ACC112 (cell line): Measurements from ENCODE around the gene ATP4B.

Experiments
- H2AFZ ChIP-seq: fragments of 200-600 bp; sonication (generic); one replicate; pipeline ENCODE4 v1.6.0; 2017; ENCODE audit warnings: antibody characterized with exemption, low read length; ENCODE audit not compliant: unreplicated experiment
- H3K27ac ChIP-seq: fragments of 200-600 bp; sonication (generic); 2 replicates; pipeline ENCODE4 v1.5.1; 2014; ENCODE audit warnings: low read depth, mild to moderate bottlenecking, antibody characterized with exemption, low read length, moderate library complexity
- H3K27me3 ChIP-seq: fragments of 200-600 bp; sonication (generic); 2 replicates; pipeline ENCODE4 v1.6.1; 2014; ENCODE audit warnings: mild to moderate bottlenecking, antibody characterized with exemption, low read length, moderate library complexity, mixed read lengths; ENCODE audit not compliant: insufficient read depth
- H3K36me3 ChIP-seq: fragments of 200-600 bp; sonication (generic); 2 replicates; pipeline ENCODE4 v1.6.1; 2016; ENCODE audit warnings: mild to moderate bottlenecking, antibody characterized with exemption, low read length, moderate library complexity, mixed read lengths; ENCODE audit not compliant: insufficient read depth
- H3K4me1 ChIP-seq: fragments of 200-600 bp; sonication (generic); one replicate; pipeline ENCODE4 v1.6.1; 2016; ENCODE audit warnings: low read length, mixed read lengths; ENCODE audit not compliant: insufficient read depth, unreplicated experiment, control insufficient read depth
- H3K4me3 ChIP-seq: fragments of 200-600 bp; sonication (generic); 2 replicates; pipeline ENCODE4 v1.5.1; 2014; ENCODE audit warnings: mild to moderate bottlenecking, low read depth, low read length
- H3K79me2 ChIP-seq: fragments of 200-600 bp; sonication (generic); one replicate; pipeline ENCODE4 v1.6.0; 2016; ENCODE audit warnings: low read length; ENCODE audit not compliant: control insufficient read depth, unreplicated experiment, insufficient read depth

Gene ATP4B

DNA sequence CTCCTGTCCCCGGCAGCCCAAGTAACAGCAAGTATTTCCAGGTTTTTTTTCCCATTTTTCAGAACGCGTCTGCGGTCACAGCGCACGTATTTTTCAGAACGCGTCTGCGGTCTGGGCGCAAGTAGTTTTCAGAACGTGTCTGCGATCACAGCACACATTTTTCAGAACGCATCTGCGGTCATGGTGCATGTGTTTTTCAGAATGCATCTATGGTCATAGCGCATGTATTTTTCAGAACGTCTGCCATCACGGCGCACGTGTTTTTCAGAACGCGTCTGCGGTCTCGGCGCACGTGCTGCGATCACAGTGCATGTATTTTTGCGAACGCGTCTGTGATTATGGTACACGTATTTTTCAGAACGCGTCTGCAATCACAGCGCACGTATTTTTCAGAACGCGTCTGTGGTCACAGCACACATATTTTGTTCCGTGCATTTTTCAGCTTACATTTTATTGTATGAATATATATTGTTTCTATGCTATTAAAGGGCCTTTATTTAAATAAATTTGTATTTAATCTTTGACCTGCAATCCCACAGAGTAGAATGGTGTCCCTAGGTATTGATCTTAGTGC is 19.7 kb downstream of the ATP4B start:
- Histone ChIP-seq H3K36me3 (peaks cover 82% of the 10 kb centered on the region), H3K27ac (no peak overlapping the region)

DNA sequence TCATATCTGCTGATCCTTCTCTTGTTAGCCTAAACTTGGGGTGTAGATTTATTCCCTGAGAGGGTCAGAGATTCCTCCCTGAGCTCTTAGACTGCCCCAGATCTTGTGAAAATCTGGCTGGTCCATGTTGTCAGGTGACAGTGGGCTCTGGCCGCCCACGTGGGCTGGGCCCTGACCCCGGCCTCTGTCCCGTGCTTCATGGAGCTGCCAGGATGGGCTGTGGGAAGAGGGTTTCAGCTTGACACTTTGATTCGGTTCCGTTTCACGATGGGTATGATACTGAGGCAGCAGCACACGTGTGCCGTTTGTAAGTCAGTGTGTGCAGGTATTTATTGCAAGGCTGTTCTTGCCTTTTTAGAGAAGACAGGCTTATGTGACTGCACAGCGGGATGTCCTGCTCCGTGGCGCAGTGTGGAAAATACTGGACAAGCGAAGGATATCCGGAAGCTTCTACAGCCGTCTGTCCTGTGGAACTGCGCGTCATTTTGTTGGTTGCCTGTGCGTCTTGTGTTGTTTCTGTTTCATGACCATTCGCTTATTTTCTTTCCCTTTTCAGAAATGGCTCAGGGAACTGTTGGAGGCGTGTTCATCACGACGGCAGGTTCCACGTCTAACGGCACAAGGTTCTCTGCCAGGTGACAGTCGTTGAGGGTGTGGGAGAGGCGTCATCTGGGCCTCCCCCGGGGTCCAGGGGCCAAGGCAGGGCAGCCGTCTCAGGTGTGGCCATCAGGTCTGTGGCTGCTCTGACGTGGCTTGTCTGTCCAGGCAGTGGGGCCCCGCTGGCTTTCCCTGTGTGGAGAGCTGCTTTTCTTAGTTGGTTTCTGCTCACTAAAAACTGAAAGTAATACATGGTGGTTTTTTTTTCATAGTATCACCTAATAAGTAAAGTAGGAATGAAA is 20.5 kb downstream of the ATP4B start:
- Histone ChIP-seq H2AFZ (no peak overlapping the region), H3K36me3 (peaks cover 87% of the 10 kb centered on the region), H3K4me3 (no peak overlapping the region), H3K4me1 (no peaks in the 10 kb centered on the region), H3K27me3 (no peaks in the 10 kb centered on the region), H3K79me2 (peaks cover 2% of the 10 kb centered on the region), H3K27ac (no peak overlapping the region)

More for the DNA sequence above, 19.7 kb downstream of the ATP4B start:
- no peak overlapping the region for H2AFZ ChIP-seq
- H3K4me1 ChIP-seq, result no peaks in the 10 kb centered on the region
- H3K79me2 ChIP-seq, result no peaks in the 10 kb centered on the region
- H3K27me3 ChIP-seq, result no peaks in the 10 kb centered on the region
- H3K4me3 ChIP-seq, result no peak overlapping the region

DNA sequence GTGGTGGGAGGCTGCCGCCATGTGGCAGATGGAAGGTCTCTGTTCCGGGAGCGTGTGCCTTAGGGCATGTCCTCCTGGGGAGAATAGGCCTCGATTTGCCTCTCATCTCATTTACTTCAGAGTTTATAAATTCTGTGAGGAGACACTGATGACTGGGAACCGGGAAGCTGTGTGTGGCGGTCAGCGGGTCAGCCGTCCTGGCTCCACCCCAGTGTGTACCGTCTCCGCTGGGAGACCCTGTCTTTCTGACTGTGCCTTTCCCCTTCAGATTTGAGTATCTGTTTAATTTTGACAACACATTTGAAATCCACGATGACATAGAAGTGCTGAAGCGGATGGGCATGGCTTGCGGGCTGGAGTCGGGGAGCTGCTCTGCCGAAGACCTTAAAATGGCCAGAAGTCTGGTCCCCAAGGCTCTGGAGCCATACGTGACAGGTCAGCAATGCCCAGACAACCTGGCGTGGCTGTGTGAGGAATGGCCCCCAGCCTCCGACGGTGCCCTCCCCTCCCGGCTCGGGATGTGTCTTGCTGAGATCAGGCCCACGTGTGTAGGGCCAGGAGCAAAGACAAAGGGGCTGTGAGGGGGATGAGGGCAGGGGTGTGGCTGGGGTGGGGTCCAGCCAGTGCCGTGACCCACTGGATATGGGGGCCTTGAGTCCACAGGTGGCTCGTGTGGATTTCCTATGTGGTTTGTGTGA is 21.6 kb downstream of the ATP4B start:
- Histone ChIP-seq H3K4me3 (no peak overlapping the region), H3K27ac (no peak overlapping the region), H3K36me3 (peaks cover 76% of the 10 kb centered on the region), H3K27me3 (no peaks in the 10 kb centered on the region), H3K4me1 (no peaks in the 10 kb centered on the region), H3K79me2 (peaks cover 2% of the 10 kb centered on the region), H2AFZ (no peak overlapping the region)

DNA sequence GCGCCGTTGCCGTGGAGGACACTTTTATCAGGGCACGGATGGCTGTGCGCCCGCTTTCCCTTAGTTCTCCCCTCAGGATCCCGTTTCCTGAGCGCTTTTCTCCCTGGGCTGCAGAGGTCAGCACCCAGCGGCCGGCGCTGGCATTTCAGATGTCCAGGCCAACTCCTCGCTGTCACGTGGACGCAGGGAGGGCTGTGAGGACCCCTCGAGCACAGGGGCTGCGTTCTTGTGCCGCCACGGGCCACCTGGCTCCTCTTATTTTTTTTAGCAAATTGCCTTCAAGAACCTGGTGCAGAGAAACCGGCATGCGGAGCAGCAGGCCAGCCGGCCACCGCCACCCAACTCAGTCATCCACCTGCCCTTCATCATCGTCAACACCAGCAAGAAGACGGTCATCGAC is 22.3 kb downstream of the ATP4B start:
- Histone ChIP-seq H3K36me3 (peaks cover 80% of the 10 kb centered on the region), H3K79me2 (peaks cover 7% of the 10 kb centered on the region), H3K27me3 (no peaks in the 10 kb centered on the region), H3K4me1 (no peaks in the 10 kb centered on the region), H3K4me3 (no peak overlapping the region), H3K27ac (no peak overlapping the region), H2AFZ (no peak overlapping the region)

DNA sequence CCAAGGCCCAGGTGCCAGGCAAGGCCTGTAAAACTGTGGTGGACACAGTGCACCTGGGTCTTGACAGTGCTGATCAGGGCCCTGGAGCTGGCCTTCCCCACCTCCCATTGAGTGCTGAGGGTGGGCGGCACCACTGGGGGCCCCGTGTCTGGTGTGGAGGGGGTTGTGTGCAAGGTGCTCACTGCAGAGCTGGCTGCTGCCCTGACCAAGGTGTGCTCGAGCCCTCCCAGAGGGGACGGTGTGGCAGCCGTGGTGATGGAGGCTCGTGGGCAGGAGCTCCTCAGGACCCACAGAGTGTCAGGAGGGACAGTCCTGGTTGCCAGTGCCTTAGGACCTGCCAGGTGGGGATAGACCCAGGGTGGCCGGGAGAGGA is 23.0 kb downstream of the ATP4B start:
- no peak overlapping the region for H3K27ac ChIP-seq
- H3K79me2 ChIP-seq, result peaks cover 11% of the 10 kb centered on the region
- H3K27me3 ChIP-seq, result no peaks in the 10 kb centered on the region
- H3K36me3 ChIP-seq, result peaks cover 74% of the 10 kb centered on the region
- H2AFZ ChIP-seq, result no peak overlapping the region
- no peaks in the 10 kb centered on the region for H3K4me1 ChIP-seq
- no peak overlapping the region for H3K4me3 ChIP-seq

DNA sequence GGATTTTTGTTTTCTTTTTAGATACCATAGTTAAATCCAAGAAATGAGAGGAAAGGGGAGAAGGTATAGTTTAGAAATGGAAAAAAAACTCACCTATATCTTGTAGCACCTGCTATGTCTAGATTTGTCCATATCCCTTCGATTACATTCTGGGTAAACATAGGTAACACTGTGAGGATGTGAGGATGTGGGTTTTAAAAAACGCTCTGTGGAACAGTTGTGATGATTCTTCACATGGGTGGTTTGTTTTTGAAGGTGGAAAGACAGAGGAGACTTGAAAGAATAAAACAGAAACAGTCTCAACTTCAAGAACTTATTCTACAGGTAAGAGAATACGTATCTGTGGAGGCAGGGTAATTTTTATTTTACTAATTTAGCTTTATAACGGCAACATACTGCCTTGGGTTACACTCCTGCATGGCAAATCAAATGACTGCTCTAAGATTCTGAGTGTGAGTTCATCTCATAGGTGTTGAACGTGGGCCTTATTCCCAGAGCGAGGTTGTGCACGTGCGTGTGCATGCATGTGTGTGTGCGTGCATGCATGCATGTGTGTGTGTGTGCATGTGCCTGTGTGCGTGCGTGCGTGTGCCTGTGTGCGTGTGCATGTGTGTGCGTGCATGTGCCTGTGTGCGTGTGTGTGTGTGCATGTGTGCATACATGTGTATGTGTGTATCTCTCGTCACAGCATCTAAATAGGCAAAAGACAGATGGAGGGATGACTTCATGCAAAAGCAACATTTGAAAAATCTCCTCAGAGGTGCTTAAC is 23.5 kb downstream of the ATP4B start:
- peaks cover 11% of the 10 kb centered on the region for H3K79me2 ChIP-seq
- H3K36me3 ChIP-seq, result peaks cover 73% of the 10 kb centered on the region
- no peak overlapping the region for H3K27ac ChIP-seq
- no peak overlapping the region for H3K4me3 ChIP-seq
- no peak overlapping the region for H2AFZ ChIP-seq
- no peaks in the 10 kb centered on the region for H3K4me1 ChIP-seq
- H3K27me3 ChIP-seq, result no peaks in the 10 kb centered on the region

DNA sequence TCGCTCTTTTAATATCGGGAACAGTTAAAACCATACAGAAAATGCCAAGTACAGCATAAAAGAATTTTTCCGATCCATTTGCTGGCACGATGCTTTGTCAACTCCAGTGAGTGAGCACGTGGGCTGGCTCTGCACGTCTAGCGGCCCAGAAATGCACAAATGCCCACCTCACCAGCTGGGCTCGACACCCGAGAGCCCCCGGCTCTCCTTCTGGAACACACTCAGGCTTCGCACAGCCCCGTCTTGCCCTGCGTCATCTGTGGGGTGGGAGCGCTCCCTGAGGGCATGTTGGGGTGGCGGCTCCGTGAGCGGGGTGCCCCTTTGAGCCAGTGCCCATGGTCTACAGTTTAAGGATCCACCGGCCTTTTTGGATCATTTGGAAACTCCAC is 24.5 kb downstream of the ATP4B start:
- peaks cover 71% of the 10 kb centered on the region for H3K36me3 ChIP-seq
- H3K79me2 ChIP-seq, result peaks cover 20% of the 10 kb centered on the region
- H3K27ac ChIP-seq, result no peak overlapping the region

DNA sequence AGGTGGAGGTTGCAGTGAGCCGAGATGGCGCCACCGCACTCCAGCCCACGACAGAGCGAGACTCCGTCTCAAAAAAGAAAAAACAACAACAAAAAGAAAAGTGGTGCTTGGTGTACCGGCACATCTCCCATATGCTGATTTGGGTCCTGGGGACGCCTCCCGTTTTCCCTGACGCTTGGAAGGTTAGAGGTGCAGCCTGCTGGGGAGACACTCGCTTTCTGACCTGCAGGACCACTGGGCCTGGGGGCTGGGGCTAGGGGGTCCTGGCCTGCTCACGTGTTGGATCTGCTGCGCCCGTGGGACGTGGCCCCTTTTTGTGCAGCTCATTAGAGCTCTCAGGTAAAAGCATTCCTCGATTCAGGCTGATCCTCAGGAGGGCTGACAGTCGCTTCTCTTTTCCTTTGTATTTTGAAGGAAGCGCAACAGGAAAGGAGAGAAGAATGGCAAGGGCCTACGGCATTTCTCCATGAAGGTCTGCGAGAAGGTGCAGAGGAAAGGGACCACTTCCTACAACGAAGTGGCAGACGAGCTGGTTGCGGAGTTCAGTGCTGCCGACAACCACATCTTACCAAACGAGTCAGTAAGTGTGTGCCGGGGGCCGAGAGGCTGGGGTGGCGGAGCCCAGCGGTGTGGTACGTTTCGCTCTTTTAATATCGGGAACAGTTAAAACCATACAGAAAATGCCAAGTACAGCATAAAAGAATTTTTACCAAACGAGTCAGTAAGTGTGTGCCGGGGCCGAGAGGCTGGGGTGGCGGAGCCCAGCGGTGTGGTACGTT is 25.1 kb downstream of the ATP4B start:
- Histone ChIP-seq H3K4me1 (no peaks in the 10 kb centered on the region), H3K27ac (no peak overlapping the region), H3K4me3 (no peak overlapping the region), H3K27me3 (no peaks in the 10 kb centered on the region), H2AFZ (no peak overlapping the region), H3K79me2 (peaks cover 25% of the 10 kb centered on the region), H3K36me3 (peaks cover 65% of the 10 kb centered on the region; the same call in 1 of the 2 replicates)

More for the DNA sequence above, 24.5 kb downstream of the ATP4B start:
- Histone ChIP-seq H3K27me3 (no peaks in the 10 kb centered on the region), H3K4me1 (no peaks in the 10 kb centered on the region), H2AFZ (no peak overlapping the region), H3K4me3 (no peak overlapping the region)

DNA sequence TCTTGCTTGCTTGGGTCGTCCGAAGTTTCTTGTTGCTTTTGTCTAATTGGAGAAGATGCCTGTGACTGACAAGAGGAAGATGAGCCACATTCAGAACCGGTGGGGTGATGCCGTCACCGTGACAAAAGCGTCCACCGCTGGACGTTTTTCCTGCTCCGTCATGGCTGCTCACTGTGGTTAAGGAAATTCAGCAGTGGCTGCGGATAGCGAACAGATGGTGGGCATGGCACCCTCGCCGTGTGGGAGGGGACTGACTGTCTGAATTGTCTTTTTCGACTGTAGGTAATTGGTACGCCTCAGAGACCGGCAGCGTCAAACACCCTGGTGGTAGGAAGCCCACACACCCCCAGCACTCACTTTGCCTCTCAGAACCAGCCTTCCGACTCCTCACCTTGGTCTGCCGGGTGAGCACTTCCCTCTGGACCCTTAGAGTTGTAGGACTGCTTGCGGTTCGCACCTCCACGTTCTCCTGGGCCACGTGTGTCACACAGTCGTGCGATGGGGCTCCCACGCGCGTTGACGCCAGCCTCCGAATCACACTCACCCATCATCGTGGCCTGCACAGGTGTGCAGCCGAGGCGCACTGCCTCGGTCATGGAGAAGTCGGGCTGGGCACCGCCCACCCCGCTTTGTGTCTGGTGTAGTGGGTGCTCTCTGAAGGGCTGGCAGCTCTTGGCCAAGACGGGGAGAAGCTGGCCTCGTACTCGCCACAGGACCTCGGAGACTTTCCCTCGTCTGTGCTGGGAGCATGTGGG is 26.5 kb downstream of the ATP4B start:
- no peak overlapping the region for H3K27ac ChIP-seq
- no peaks in the 10 kb centered on the region for H3K4me1 ChIP-seq
- H3K79me2 ChIP-seq, result peaks cover 39% of the 10 kb centered on the region
- H3K27me3 ChIP-seq, result no peaks in the 10 kb centered on the region
- no peak overlapping the region for H2AFZ ChIP-seq
- peaks cover 59% of the 10 kb centered on the region; the same call in 1 of the 2 replicates for H3K36me3 ChIP-seq
- no peak overlapping the region for H3K4me3 ChIP-seq
